Prostate gland (tissue), 2 donors: ENCODE data around the gene THSD4.

Source experiments
- CTCF ChIP-seq, 4 experiments: fragments of 200-600 bp in 2 of 4; fragments of 450-650 bp in 2 of 4; sonication (generic) in 2 of 4; IDR thresholded peaks; 1 replicate in 3 of 4; 2 replicates in 1 of 4; pipeline ENCODE4 v1.5.1; 2016 to 2019; ENCODE audit warnings: antibody characterized with exemption in 4 of 4, mild to moderate bottlenecking in 2 of 4, moderate library complexity in 2 of 4
- POLR2A ChIP-seq: fragments of 450-650 bp; IDR thresholded peaks from one replicate; pipeline ENCODE4 v1.6.1; 2016; ENCODE audit warnings: antibody characterized with exemption, mild to moderate bottlenecking
- POLR2AphosphoS5 ChIP-seq: sonication (generic); formaldehyde crosslinking; IDR thresholded peaks from one replicate; pipeline ENCODE4 v1.6.1; 2017; ENCODE audit warnings: antibody characterized with exemption

- TF ChIP-seq POLR2A (no peak), CTCF (IDR thresholded peaks at IDR 0.05) (no peak), POLR2AphosphoS5 (no peak)
Measured at GRCh38 chr15:71127083-71127482, 11.8 kb downstream of the THSD4 start.
